ENCODE results near the gene AP1S3.
"Not testable (repeated sequence)": the region's sequence is repeated elsewhere in the genome, so short reads cannot be mapped to it uniquely, and the experiment has no call there.

AP1S3 gene

DNA sequence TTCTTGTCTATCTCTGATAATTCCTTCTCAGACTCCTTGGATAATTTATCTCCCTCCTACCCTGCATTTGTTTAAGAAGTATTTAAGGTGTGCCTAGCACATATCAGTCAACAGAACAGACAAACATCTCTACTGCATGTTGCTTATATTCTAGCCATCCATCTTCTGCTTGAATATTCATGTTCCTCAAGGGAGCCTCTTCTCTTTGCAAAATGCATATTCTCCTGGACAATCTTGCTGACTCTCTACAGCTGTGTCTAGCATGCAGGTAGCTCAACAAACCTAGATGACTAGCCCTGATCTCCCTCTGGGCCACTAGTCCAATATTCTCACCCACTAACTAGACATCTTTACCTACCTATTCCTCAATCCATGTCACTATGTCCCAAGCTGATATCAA lies 70.0 kb downstream of the AP1S3 start:
- TF ChIP-seq TARDBP (IDR thresholded peaks at IDR 0.05) = no peak
- TF ChIP-seq BHLHE40 (IDR thresholded peaks at IDR 0.05; ENCODE audit: borderline replicate concordance) = no peak
- TF ChIP-seq L3MBTL2 (conservative IDR thresholded peaks at IDR 0.05) = no peak
- TF ChIP-seq SUZ12 (IDR thresholded peaks at IDR 0.05) = no peak
- no peak for TF ChIP-seq ELF4 (IDR thresholded peaks at IDR 0.05)
- no peak for TF ChIP-seq NFRKB (IDR thresholded peaks at IDR 0.05)
- TF ChIP-seq, protein P1, sequence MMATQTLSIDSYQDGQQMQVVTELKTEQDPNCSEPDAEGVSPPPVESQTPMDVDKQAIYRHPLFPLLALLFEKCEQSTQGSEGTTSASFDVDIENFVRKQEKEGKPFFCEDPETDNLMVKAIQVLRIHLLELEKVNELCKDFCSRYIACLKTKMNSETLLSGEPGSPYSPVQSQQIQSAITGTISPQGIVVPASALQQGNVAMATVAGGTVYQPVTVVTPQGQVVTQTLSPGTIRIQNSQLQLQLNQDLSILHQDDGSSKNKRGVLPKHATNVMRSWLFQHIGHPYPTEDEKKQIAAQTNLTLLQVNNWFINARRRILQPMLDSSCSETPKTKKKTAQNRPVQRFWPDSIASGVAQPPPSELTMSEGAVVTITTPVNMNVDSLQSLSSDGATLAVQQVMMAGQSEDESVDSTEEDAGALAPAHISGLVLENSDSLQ (IDR thresholded peaks at IDR 0.05) = no peak
- TF ChIP-seq FOXA1 (IDR thresholded peaks at IDR 0.05) = no peak
- no peak for TF ChIP-seq ZNF384 (IDR thresholded peaks at IDR 0.05)
- ChIA-PET CTCF (no interaction called here), POLR2A (no interaction called here)
- DNase-seq (ENCODE audit: extremely low spot score) = no peak

DNA sequence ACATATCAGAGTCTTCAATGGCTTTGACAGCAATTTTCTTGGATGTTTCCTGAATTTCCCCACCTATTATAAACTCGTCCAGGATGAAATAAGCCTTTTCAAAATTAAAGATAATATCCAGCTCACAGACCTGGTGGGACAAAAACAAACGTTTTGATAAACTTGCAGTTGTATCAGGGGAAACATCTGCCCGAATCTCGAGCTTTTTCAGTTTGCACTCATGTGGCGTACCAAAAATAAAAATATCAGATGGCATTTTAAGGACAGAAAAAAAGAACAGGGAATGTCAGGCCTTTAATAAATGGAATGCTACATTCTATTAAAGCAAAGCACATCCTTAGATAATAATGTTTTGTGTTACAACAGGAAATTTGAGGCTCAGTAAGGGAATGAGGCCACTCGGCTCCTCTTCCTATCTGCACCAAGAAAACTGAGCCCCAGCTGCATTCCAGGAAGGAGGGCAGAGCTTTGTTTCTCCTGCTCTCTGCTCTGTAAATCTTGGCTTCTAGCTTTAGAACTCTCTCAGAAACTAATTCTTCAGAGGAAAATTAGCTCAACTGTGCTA lies 72.1 kb downstream of the AP1S3 start:
- ChIA-PET POLR2A (no interaction called here), CTCF (no interaction called here)
- TF ChIP-seq FOXA1 (IDR thresholded peaks at IDR 0.05) = no peak
- TF ChIP-seq NFRKB (IDR thresholded peaks at IDR 0.05) = no peak
- no peak for TF ChIP-seq ARNT (IDR thresholded peaks at IDR 0.05)
- no peak for TF ChIP-seq HDGF (IDR thresholded peaks at IDR 0.05; ENCODE audit: borderline replicate concordance)
- no peak for TF ChIP-seq ELF4 (IDR thresholded peaks at IDR 0.05)
- no peak for TF ChIP-seq TARDBP (IDR thresholded peaks at IDR 0.05)
- TF ChIP-seq SP1 (IDR thresholded peaks at IDR 0.05) = no peak
- no peak for TF ChIP-seq SUZ12 (IDR thresholded peaks at IDR 0.05)
- no peak for TF ChIP-seq FOXK2 (IDR thresholded peaks at IDR 0.05)
- TF ChIP-seq LEF1 (IDR thresholded peaks at IDR 0.05; ENCODE audit: borderline replicate concordance) = no peak
- no peak for TF ChIP-seq CTBP1 (IDR thresholded peaks at IDR 0.05; ENCODE audit: borderline replicate concordance)
- no peak for TF ChIP-seq L3MBTL2 (conservative IDR thresholded peaks at IDR 0.05)
- TF ChIP-seq, protein P1 (IDR thresholded peaks at IDR 0.05) = no peak
- no peak for TF ChIP-seq BHLHE40 (IDR thresholded peaks at IDR 0.05; ENCODE audit: borderline replicate concordance)
- TF ChIP-seq FOXM1 (IDR thresholded peaks at IDR 0.05; ENCODE audit: borderline replicate concordance) = no peak
- TF ChIP-seq ZNF384 (IDR thresholded peaks at IDR 0.05) = no peak
- DNase-seq (ENCODE audit: extremely low spot score) = no peak

DNA sequence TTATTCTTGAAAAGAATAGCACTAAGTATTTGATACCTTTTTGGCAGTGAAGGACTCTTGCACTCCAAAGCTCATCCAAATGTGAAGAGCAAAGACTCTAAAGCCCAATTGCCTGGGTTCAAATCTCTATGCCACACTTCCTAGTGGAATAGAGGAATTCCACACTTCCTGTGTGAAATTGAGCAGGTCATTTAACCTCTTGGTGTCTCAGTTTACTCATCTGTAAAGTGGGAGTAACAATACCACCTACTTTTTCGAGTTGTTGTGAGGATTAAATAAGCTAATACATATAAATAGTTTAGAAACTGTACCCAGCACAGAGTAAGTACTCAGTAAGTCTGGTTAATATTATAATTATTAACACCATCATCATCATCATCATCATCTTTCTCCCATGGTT lies 72.6 kb downstream of the AP1S3 start:
- ChIA-PET POLR2A (no interaction called here), CTCF (no interaction called here)
- TF ChIP-seq HDGF (IDR thresholded peaks at IDR 0.05; ENCODE audit: borderline replicate concordance) (no peak), BHLHE40 (IDR thresholded peaks at IDR 0.05; ENCODE audit: borderline replicate concordance) (no peak), FOXA1 (IDR thresholded peaks at IDR 0.05) (no peak)
- DNase-seq (ENCODE audit: extremely low spot score) = no peak

DNA sequence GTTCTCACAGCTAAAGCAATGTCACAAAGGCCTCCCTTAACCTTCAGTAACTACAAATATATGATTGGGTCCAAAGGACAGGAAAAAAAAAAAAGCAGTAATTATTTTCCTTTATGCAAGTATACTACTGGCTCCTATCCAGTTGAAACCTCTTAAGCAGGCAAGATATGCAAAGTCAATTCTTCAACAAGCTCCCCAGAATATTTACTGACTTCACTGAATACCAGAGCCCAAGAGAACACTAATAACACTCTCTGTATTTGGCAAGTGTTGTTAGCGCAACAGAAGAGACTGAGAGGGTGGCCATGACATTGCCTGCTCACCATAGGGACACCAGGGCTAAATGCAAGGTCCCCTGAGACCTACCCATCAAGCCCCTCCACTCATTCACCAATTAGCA lies 74.5 kb downstream of the AP1S3 start:
- ChIA-PET POLR2A (no interaction called here), CTCF (interaction anchor here (0.5 kb wide), 1 partner anchor 18 kb away, joined by 3 read pairs; no protein-coding TSS in a partner anchor)
- no peak for DNase-seq (ENCODE audit: extremely low spot score)
- TF ChIP-seq SUZ12 (IDR thresholded peaks at IDR 0.05) (no peak), ARNT (IDR thresholded peaks at IDR 0.05) (no peak), L3MBTL2 (conservative IDR thresholded peaks at IDR 0.05) (no peak), TARDBP (IDR thresholded peaks at IDR 0.05) (no peak), FOXM1 (IDR thresholded peaks at IDR 0.05; ENCODE audit: borderline replicate concordance) (no peak), SP1 (IDR thresholded peaks at IDR 0.05) (no peak), FOXA1 (IDR thresholded peaks at IDR 0.05) (no peak), ELF4 (IDR thresholded peaks at IDR 0.05) (no peak), ZNF384 (IDR thresholded peaks at IDR 0.05) (no peak), NFRKB (IDR thresholded peaks at IDR 0.05) (no peak), HDGF (IDR thresholded peaks at IDR 0.05; ENCODE audit: borderline replicate concordance) (no peak), FOXK2 (IDR thresholded peaks at IDR 0.05) (no peak)
- TF ChIP-seq, protein P1 (IDR thresholded peaks at IDR 0.05) = no peak

DNA sequence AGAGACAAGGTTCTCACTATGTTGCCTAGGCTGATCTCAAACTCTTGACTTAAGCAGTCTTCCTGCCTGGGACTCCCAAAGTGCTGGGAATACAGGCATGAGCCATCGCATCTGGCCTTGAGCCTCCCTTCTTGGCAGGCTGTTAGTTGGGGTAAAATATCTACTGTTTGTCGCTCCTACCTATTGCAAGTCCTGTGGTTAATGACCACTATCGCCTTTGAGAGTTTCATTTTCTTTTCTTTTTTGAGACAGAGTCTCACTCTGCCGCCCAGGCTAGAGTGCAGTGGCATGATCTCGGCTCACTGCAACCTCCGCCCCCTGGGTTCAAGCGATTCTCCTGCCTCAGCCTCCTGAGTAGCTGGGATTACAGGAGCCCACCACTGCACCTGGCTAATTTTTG lies 75.6 kb downstream of the AP1S3 start:
- DNase-seq (ENCODE audit: extremely low spot score); CTCF ChIA-PET; POLR2A ChIA-PET: not testable (repeated sequence)

DNA sequence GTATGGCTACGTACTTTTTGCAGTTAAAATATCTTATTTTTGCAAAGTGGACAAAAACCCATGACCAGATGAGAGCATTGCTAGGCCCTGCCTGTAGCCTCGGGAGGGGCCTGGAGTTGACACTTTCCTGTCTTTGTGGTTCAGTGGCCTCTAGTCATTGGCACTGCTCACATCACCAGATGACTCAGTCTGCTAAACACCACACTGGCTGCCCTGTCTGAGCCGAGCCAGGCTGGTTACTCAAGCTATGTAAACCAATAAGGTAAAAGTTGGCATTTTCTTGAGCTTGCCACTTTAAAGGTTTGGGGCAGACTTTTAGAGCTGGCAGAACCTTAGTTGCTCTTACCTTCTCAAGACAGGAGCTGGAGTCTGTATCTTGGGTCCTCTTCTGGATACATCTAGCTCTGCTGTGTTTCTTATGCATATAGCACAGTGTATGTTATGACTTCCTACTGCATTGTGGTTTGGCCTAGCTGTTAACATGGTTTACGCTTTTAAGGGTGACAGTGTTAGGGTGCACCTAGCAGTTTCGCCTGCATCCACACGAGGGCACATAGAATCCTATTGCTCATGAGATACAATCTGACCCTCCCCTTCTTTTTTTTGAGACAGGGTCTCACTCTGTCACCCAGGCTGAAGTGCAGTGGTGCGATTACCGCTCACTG lies 76.4 kb downstream of the AP1S3 start:
- CTCF ChIA-PET = no interaction called here
- DNase-seq (ENCODE audit: extremely low spot score) = no peak
- POLR2A ChIA-PET = no interaction called here
- TF ChIP-seq TARDBP (IDR thresholded peaks at IDR 0.05) = no peak
- TF ChIP-seq FOXK2 (IDR thresholded peaks at IDR 0.05) = no peak
- TF ChIP-seq FOXA1 (IDR thresholded peaks at IDR 0.05) = no peak
- TF ChIP-seq, protein P1 (IDR thresholded peaks at IDR 0.05) = no peak
- TF ChIP-seq ZNF384 (IDR thresholded peaks at IDR 0.05) = no peak
- TF ChIP-seq HDGF (IDR thresholded peaks at IDR 0.05; ENCODE audit: borderline replicate concordance) = no peak
- no peak for TF ChIP-seq ARNT (IDR thresholded peaks at IDR 0.05)
- TF ChIP-seq LEF1 (IDR thresholded peaks at IDR 0.05; ENCODE audit: borderline replicate concordance) = no peak
- no peak for TF ChIP-seq SP1 (IDR thresholded peaks at IDR 0.05)
- no peak for TF ChIP-seq L3MBTL2 (conservative IDR thresholded peaks at IDR 0.05)
- no peak for TF ChIP-seq BHLHE40 (IDR thresholded peaks at IDR 0.05; ENCODE audit: borderline replicate concordance)
- TF ChIP-seq FOXM1 (IDR thresholded peaks at IDR 0.05; ENCODE audit: borderline replicate concordance) = no peak
- no peak for TF ChIP-seq NFRKB (IDR thresholded peaks at IDR 0.05)
- TF ChIP-seq ELF4 (IDR thresholded peaks at IDR 0.05) = no peak
- no peak for TF ChIP-seq SUZ12 (IDR thresholded peaks at IDR 0.05)
- no peak for TF ChIP-seq CTBP1 (IDR thresholded peaks at IDR 0.05; ENCODE audit: borderline replicate concordance)

Data from HEK293T (cell line).